HG02840 (cell line): ENCODE measurements around the gene SPATA1.

ENCODE experiments used
- ATAC-seq: cut with Tn5 transposase; IDR thresholded peaks from one replicate; pipeline ENCODE4 v1.9.1; 2021; ENCODE audit warnings: mild to moderate bottlenecking, moderate library complexity, moderate number of reproducible peaks; ENCODE audit not compliant: unreplicated experiment, low FRiP score

The SPATA1 gene, protein sequence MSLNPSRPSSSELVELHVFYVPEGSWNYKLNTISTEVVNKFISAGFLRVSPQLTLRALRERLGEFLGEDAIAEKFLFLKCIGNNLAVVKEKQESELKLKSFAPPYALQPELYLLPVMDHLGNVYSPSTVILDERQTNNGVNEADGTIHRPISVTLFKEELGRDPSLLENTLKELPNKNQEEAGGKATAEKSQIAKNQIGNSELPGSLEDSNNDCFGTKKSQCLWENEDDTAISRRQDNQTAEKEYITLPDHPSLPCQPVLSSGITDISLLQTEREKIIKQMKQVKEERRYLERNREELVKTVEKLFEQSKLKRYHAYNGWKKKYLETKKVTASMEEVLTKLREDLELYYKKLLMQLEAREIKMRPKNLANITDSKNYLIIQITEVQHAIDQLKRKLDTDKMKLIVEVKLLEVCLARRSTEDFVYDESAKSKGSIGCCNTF

GRCh38 chr1:84506002-84506728 is at the start of gene SPATA1, which contains the start of gene GNG5:
Gene SPATA1, plus strand, starts transcription at chr1:84506386. Its CDS starts 9,974 bp downstream, at chr1:84516360.
Gene GNG5, minus strand, starts transcription at chr1:84506581. Its CDS starts 490 bp downstream, at chr1:84506091.
- ATAC-seq, result peak; percentile 90

- no peak for ATAC-seq
Observed at GRCh38 chr1:84462118-84462517, 44.1 kb upstream of the SPATA1 start.

GRCh38 chr1:84467298-84467697 is 38.9 kb upstream of the SPATA1 start:
- no peak for ATAC-seq

- no peak for ATAC-seq
Observed at GRCh38 chr1:84476225-84476624, 30.0 kb upstream of the SPATA1 start.

GRCh38 chr1:84478876-84479868 is 27.0 kb upstream of the SPATA1 start, which contains the start of gene RPF1:
Gene RPF1, plus strand, starts transcription at chr1:84479266. Its CDS starts 16 bp downstream, at chr1:84479282.
- peak; percentile 98 for ATAC-seq

DNA sequence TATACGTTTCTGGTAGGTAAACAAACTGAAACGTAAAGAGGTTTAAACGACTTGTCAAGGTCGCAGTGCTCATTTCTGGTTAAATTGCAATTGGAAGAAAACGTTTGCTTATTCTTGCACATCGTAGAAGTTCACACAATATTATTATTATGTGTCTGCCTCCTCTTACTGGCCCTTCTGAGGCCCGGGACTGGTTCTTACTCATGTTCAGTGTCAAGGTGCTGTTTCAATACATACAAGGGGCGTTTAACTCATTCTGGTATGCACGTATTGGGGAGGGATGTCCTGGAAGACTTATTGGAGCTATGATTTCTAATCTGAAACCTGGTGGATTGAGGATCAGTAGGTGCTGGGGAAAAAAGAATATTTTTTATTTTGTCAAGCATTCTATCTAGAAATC is 26.2 kb upstream of the SPATA1 start:
- no peak for ATAC-seq

DNA sequence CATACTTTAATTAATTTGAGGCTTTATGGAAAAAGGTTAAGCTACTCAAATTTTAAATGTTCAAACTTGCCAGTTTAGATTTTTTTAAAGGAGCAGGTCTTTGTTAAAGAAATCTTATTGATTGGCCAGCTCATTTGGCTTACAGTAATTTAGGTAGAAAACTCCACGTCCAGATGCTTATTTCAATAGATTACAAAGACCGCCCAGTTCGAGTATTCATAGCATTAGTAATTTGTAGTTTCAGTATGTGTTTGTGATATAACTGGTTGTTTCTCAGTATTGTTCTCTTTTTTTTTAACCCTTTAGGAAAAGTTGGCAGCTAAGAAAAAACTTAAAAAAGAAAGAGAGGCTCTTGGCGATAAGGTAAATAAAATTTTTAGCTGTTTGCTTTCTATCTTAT is 25.5 kb upstream of the SPATA1 start:
- no peak for ATAC-seq

DNA sequence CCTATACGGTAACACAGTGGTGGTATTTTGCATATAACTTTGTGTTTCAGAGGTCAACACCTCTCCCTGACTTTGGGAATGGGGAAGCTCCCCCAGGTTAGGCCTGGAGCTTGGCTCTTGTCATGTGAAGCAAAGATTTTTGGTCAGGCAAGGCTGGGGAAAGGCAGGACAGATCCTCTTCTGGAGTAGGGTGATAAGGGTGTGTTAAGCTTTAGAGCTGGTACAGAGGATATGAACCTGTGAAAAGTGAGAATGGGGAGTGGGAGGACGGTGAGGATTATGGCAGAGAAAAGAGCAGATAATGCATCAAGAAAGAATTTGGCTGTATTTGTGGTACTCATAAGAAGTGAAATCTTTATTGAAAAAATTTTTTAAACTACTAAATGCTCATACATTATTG is 24.9 kb upstream of the SPATA1 start:
- no peak for ATAC-seq

- ATAC-seq, result no peak
Observed at GRCh38 chr1:84488107-84488506, 18.1 kb upstream of the SPATA1 start.

- no peak for ATAC-seq
Observed at GRCh38 chr1:84489766-84490165, 16.4 kb upstream of the SPATA1 start.

GRCh38 chr1:84492726-84493125 is 13.5 kb upstream of the SPATA1 start:
- ATAC-seq, result no peak

GRCh38 chr1:84493747-84494146 is 12.4 kb upstream of the SPATA1 start:
- no peak for ATAC-seq

GRCh38 chr1:84496498-84496897 is 9.7 kb upstream of the SPATA1 start:
- ATAC-seq, result no peak

- no peak for ATAC-seq
Observed at GRCh38 chr1:84497631-84498275, 8.4 kb upstream of the SPATA1 start.

GRCh38 chr1:84502927-84503326 is 3.3 kb upstream of the SPATA1 start:
- ATAC-seq, result no peak

DNA sequence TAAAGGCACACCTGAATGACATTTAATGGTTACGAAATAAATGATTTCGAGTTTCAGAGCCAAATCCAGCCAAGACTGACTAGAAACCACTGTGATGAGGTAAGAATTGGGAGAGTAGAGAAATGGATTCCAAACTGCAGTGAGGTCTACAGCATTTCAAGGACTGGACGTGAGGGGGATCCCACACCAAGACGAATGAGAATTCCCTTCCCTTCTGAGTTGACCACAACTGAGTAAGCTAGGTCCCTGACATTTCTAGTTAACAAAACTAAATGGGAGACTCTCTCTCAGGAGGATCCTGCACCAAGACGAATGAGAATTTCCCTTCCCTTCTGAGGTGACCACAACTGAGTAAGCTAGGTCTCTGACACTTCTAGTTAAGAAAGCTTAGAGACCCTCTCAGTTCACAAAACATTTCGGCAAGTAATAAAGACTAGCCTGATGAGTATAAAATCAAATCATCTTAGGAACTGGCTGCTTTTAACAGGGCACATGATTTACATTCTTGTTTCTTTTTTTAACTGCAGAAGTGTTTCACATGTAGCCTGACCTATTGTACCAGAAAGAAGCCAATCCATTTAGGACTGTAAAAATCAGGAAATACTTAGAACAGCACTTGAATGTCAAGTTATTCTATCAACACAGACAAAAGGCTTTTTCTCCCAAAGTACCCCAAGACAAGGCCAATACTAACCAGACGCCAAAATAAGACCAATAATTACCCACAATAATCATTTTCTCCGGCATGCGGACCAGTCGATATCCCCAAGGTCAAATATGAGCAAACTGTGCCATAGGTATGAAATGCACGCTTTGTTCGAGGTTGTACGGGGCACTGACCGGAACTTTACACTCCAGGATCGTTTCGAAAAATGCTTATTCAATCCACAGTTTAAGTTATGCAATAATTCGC is 1.4 kb upstream of the SPATA1 start:
- ATAC-seq, result no peak

DNA sequence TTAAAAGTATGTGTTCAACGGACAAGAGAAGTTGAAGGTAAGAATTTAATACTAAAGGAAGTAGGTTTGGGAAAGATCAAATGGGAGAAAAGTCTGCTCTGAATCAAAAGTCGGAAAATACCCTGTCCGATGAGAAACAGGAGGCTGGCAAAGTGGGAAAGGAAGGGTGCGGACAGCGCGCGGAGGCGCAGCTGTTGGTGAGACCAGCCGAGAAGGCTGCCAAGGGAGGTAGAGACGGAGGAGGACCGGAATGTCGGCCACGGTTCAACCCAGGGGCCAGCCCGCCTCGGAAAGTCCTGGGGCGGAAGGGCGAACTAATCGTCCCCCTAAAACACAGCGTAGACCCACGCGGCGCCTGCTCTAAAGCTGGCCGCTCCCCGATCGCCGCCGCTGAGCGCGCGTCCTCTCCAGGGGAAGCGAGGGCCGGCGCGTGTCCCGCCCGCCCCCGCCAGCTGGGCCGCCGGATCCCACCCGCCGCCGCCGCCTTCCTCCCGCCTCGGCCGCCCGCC is 639 bp upstream of the SPATA1 start:
- peak; percentile 33 for ATAC-seq

- ATAC-seq, result no peak
Observed at GRCh38 chr1:84506729-84507453, 705 bp downstream of the SPATA1 start.
